Bladder microvascular endothelial cell (primary cell): ENCODE data around the gene RBBP5. TPM values are rescaled to one million over a fixed set of nuclear protein-coding genes. Genes with fewer than 3 reads are reported as not detected.

ENCODE experiments used
- total RNA-seq: library from RNA; depleted of rRNA; stranded (reverse); fragments of >200 nt; gene quantifications from 2 replicates; pipeline ENCODE4 v1.2.3, GENCODE V29; 2014

Gene RBBP5, protein sequence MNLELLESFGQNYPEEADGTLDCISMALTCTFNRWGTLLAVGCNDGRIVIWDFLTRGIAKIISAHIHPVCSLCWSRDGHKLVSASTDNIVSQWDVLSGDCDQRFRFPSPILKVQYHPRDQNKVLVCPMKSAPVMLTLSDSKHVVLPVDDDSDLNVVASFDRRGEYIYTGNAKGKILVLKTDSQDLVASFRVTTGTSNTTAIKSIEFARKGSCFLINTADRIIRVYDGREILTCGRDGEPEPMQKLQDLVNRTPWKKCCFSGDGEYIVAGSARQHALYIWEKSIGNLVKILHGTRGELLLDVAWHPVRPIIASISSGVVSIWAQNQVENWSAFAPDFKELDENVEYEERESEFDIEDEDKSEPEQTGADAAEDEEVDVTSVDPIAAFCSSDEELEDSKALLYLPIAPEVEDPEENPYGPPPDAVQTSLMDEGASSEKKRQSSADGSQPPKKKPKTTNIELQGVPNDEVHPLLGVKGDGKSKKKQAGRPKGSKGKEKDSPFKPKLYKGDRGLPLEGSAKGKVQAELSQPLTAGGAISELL
- 12.1 and 22.6 TPM in 2 replicates for total RNA-seq

DNA sequence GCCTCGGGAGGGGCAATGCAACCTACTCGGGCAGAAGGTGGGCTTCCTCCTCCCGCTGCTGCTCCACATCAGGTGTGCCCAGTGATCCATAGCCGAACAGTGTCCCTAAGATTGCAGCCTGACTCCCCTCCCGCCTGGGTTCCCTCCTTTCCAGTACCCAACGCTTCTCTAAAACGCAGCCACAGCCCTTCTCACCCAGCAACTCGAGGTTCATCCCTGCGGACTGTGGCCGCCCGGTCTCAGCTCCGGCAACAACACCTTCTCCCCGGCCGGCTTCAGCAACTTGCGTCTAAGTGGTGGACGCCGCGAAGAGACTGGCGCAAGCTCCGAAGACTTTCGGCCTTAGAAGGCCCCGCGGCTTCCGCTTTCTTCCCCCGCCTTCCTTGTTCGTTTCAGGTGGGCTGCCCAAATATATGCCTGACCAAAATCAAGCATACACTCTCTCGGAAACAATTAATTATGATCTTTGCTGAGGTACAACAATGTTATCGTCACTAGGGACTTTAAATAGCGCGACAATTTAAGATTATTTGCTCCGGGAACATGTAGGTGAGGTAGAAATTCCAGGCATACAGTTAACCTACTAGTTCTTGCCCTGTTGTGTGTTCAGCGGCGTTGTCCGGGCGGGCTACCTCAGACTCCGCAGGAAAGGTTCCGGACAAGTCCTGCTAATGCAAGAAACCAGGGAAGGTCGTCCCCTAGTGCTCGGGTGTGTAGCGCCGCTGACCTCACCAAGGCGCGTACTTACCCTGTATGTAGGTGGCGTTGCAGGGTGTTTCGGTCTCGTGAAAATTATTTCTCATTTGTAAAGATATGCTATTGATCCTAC lies at the start of gene RBBP5:
RBBP5 (minus strand) TSS at position 319 of the 829 bp plus-strand sequence; CDS start at position 214, 105 bp downstream.

DNA sequence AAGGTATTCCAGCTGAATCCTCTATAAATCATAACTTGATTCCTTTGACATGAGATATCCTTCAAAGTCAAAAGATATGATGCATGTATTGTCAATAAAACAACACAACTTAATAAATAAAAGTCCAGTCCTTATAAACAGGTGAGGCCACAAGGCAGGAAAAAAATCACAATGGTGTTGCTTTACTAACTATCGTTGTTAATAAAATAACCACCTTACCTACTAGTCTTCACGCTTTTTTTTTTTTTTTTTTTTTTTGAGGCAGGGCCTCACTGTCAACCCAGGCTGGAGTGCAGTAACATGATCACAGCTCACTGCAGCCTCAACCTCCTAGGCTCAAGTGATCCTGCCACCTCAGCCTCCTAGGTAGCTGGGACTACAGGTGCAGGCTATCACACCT lies 37.4 kb downstream of the RBBP5 start, which contains the start of gene TMEM81:
TMEM81 (minus strand) TSS at position 101 of the 400 bp plus-strand sequence. CDS start 140 bp downstream, outside the sequence.

DNA sequence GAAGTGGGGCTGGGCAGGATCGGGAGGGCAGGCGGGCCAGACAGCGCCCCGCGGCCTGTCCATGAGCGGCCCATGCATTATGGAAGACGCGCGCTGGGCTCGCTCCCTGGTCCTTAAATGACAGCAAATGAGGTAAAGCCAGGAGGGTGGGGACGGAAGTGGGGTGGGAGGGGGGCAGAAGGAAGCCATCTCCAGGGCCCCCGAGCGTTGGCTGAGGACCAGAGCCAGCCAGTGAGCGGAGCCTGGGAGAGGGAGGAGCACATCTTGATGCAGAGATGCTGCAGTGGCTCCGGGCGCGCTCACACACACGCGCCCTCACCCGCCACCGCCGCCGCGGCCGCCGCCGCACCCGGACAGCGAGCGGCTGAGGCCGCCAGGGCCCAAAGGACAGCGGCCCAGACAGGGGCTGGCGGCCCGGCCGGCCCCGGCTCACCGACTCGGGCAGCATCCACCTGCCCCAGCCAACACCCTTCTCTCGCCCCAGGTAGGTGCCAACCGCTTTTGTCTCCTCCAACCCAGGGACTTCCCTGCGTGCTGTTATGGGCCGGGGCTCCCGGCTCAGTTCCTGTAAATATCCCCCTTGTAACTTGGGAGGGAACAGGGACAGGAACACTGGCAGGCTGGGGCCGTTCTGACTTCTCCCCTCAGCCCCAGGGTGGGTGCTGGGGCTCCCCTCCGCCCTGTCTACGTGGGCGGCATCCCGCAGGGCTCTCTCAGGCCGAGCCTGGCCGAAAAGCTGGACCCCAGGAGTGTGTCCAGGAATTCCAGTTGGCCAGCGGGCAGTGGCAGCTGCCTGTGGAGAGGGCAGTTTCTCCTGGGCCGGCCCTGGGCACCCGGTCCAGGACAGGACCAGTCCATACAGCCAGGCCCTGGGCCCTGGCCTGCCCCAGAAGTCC lies 78.6 kb downstream of the RBBP5 start, which contains the start of gene CNTN2:
CNTN2 (plus strand) TSS at position 302 of the 896 bp plus-strand sequence. CDS start 9,974 bp downstream, outside the sequence.

Other genes with a start within 250 kb of the RBBP5 start
- not detected in 2 replicates for gene CNTN2, start 78.8 kb downstream of the RBBP5 start, total RNA-seq
- gene TMEM81, start 37.5 kb downstream of the RBBP5 start, total RNA-seq, result 0.65 and 2.3 TPM in 2 replicates
- gene DSTYK, start 89.7 kb upstream of the RBBP5 start, total RNA-seq, result 7.9 and 14.9 TPM in 2 replicates
- gene TMCC2, start 106.0 kb upstream of the RBBP5 start, total RNA-seq, result 0.81 and 4.3 TPM in 2 replicates
- 2.9 and 16.2 TPM in 2 replicates for gene NUAK2, start 199.8 kb upstream of the RBBP5 start, total RNA-seq
- not detected in 2 replicates for gene KLHDC8A, start 234.9 kb upstream of the RBBP5 start, total RNA-seq